Adipocyte (in vitro differentiated cells): ENCODE measurements around the gene NEU1.

Source experiments
- DNase-seq: peaks from one replicate; pipeline ENCODE4 v3.0.0-alpha.2; 2015; ENCODE audit warnings: low read depth
- H3K27me3 ChIP-seq: replicated peaks from 2 replicates; pipeline ENCODE4 v1.7.0; 2013; ENCODE audit warnings: mild to moderate bottlenecking, low read length, moderate library complexity; ENCODE audit not compliant: control insufficient read depth, insufficient read depth
- H3K36me3 ChIP-seq: 2 replicates; pipeline ENCODE4 v1.7.0; 2013; ENCODE audit warnings: low read length, mild to moderate bottlenecking, moderate library complexity; ENCODE audit not compliant: control insufficient read depth, insufficient read depth, severe bottlenecking
- H3K4me1 ChIP-seq: 2 replicates; pipeline ENCODE4 v1.7.0; 2013; ENCODE audit warnings: mild to moderate bottlenecking, low read length, moderate library complexity; ENCODE audit not compliant: control insufficient read depth, insufficient read depth
- H3K4me3 ChIP-seq: 2 replicates; pipeline ENCODE4 v1.7.0; 2013; ENCODE audit warnings: mild to moderate bottlenecking, low read length, moderate library complexity
- H3K9ac ChIP-seq: 2 replicates; pipeline ENCODE4 v1.7.0; 2013; ENCODE audit warnings: mild to moderate bottlenecking, low read length, moderate library complexity
- H3K9me3 ChIP-seq: 2 replicates; pipeline ENCODE4 v1.7.0; 2013; ENCODE audit warnings: mild to moderate bottlenecking, low read length, moderate library complexity; ENCODE audit not compliant: control insufficient read depth

The NEU1 gene

DNA sequence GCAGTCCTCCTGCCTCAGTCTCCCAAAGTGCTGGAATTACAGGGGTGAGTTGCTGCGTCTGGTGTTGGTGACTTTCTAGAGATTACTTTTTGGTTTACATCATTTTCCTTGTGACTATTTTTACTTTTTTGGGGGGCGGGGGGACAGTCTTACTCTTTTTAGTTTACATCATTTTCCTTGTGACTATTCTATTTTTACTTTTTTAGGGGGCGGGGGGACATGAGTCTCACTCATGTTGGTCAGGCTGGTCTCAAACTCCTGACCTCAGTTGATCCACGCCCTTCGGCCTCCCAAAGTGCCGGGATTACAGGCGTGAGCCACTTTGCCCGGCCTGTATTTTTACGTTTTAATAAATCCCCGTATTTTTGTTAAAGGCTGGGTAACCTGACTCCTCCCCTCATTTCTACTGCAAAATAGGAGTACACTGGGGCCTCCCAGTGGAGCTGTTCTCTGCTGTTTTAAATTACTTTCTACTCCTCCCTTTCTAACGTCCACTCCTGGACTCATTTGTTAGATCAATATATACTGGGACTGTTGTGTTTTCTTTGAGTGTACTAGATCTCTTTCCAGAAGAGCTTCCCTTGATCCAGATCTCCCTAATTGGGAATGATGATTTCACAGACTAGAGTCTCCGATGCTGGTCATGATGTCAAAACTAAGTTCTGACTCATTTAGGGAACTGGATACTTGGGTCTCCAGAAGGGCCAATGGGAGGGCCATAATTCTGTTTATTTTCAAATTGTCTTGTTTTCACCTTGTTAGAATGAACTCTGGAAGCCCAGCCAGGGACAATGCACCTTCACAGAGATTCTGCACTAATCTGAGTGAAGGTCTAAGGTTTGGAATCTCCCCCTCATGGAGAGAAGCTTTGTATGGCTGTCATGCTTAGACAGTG, 25.9 kb downstream of the NEU1 start:
- Histone ChIP-seq H3K27me3 (no peaks in the 10 kb centered on the region), H3K4me3 (peak overlapping the region; percentile 95), H3K9ac (peak overlapping the region; percentile 99), H3K9me3 (no peaks in the 10 kb centered on the region), H3K4me1 (peaks cover 30% of the 10 kb centered on the region), H3K36me3 (peaks cover 54% of the 10 kb centered on the region)
- DNase-seq: peak; percentile 76

DNA sequence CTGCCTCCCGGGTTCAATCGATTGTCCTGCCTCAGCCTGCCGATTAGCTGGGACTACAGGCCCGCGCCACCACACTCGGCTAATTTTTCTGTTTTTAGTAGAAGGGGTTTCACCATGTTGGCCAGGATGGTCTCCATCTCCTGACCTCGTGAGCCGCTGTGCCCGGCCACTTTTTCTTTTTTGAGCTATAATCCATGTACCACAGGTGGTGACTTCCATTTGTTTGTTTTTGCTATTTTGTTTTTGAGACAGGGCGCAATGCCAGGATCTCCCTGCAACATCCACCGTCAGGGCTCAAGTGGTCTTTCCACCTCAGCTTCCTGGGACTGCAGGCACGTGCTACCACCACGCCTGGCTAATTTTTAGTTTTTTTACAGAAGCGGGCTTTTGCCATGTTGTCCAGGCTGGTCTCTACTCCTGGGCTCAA, 26.6 kb downstream of the NEU1 start:
- Histone ChIP-seq H3K27me3 (no peaks in the 10 kb centered on the region), H3K4me1 (peaks cover 36% of the 10 kb centered on the region), H3K9ac (peak overlapping the region; percentile 99), H3K36me3 (peaks cover 51% of the 10 kb centered on the region), H3K4me3 (peak overlapping the region; percentile 95), H3K9me3 (no peaks in the 10 kb centered on the region)
- no peak for DNase-seq

DNA sequence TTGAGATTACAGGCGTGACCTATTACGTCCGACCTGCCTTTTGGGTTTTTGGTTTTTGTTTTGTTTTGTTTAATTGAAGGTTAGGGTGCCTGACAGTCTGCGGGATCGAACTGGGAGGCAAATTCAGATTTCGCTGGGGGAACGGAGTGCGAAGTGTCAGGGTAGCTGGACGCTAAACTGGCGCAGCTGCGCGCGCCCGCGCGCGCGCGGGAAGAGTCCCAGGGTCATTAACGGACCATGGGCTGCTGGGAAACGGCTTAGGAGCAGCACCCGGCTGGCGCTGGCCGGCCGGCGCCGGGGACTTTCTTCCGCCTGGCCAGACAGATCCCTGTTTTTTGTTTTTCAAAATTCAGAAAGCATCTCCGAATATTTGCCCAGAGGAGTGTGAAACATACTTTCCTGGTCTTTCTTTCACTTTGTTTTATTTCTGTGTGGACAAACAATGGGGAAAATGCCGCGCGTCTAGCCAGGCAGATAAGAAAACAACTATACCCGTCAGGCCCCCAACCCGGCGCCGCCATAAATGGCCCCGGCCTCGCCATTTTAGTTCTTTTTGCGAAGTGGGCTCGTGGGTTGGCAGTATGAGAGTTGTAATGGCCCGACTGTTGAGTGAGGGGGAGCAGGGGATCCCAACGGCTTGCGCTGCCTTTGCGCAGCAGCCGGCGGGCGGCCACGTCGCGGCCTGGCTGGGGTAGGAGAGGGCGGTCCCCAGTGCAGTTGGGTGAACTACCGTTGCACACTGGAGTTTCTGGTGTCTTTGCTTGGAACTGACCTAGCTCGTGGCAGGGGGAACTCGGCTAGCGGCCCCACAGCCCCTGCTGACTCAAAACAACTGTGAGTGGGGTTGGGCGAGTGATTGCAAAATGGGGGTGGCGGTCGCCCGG, 28.0 kb downstream of the NEU1 start:
- peak overlapping the region; percentile 99 for H3K9ac ChIP-seq
- peak overlapping the region; percentile 95 for H3K4me3 ChIP-seq
- DNase-seq: peak; percentile 92
- H3K9me3 ChIP-seq: no peaks in the 10 kb centered on the region
- H3K36me3 ChIP-seq: peaks cover 37% of the 10 kb centered on the region
- no peaks in the 10 kb centered on the region for H3K27me3 ChIP-seq
- H3K4me1 ChIP-seq: peaks cover 40% of the 10 kb centered on the region

DNA sequence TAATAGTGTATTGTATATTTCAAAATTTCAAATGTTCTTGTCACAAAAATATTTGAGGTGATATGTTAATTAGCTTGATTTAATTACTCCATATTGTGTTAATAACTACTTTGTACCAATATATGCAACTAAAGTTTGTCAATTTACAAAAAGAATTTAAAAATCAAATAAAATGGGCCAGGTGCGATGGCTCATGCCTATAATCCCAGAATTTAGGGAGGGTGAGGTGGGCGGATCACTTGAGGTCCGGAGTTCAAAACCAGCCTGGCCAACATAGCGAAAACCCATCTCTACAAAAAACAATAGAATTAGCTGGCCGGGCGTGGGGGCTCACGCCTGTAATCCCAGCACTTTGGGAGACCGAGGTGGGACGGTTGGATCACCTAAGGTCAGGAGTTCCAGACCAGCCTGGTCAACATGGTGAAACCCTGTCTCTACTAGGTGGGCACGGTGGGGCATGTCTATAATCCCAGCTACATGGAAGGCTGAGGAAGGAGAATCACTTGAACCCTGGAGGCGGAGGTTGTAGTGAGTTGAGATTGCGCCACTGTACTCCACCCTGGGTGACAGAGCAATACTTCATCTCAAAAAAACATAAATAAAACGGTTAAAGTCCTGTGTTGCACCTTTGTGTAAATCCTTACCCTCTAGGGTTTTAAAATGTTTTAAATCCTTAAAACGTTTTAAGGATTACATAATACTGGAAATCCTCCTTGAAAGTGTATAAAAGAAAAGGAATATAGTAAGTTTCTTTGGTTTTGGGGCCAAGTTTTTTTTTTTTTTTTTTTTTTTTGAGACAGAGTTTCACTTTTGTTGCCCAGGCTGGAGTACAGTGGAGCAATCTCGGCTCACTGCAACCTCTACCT, 31.0 kb downstream of the NEU1 start:
- Histone ChIP-seq H3K27me3 (no peaks in the 10 kb centered on the region), H3K36me3 (peaks cover 6% of the 10 kb centered on the region), H3K9ac (peak overlapping the region; percentile 87), H3K4me1 (peaks cover 23% of the 10 kb centered on the region), H3K9me3 (no peaks in the 10 kb centered on the region), H3K4me3 (peak overlapping the region; percentile 84)
- DNase-seq: no peak

DNA sequence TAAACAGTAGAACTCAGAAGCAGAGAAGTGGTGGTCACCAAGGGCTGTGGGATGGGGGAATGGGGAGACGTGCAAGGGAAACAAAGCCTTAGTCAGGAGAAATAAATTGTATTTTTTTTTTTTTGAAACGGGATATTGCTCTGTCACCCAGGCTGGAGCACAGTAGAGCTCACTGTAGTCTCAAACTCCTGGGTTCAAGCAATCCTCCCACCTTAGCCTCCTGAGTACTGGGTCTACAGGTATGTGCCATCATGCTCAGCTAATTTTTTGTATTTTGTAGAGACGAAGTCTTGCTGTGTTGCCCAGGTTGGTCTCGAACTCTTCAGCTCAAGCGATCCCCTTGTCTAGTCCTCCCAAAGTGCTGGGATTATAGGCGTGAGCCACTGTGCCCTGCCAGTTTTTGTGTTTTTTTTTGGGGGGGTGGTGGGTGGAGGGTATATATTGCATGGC, 31.7 kb downstream of the NEU1 start:
- H3K4me1 ChIP-seq: peaks cover 20% of the 10 kb centered on the region
- H3K27me3 ChIP-seq: no peaks in the 10 kb centered on the region
- no peak for DNase-seq
- H3K36me3 ChIP-seq: no peaks in the 10 kb centered on the region
- peak overlapping the region; percentile 84 for H3K4me3 ChIP-seq
- H3K9me3 ChIP-seq: no peaks in the 10 kb centered on the region
- H3K9ac ChIP-seq: peak overlapping the region; percentile 87

DNA sequence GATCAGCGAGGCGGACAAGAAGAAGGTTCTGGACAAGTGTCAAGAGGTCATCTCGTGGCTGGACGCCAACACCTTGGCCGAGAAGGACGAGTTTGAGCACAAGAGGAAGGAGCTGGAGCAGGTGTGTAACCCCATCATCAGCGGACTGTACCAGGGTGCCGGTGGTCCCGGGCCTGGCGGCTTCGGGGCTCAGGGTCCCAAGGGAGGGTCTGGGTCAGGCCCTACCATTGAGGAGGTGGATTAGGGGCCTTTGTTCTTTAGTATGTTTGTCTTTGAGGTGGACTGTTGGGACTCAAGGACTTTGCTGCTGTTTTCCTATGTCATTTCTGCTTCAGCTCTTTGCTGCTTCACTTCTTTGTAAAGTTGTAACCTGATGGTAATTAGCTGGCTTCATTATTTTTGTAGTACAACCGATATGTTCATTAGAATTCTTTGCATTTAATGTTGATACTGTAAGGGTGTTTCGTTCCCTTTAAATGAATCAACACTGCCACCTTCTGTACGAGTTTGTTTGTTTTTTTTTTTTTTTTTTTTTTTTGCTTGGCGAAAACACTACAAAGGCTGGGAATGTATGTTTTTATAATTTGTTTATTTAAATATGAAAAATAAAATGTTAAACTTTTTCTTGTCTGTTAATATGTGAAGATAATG, 32.9 kb downstream of the NEU1 start:
- H3K36me3 ChIP-seq: no peaks in the 10 kb centered on the region
- peak overlapping the region; percentile 87 for H3K9ac ChIP-seq
- no peaks in the 10 kb centered on the region for H3K9me3 ChIP-seq
- H3K4me3 ChIP-seq: peak overlapping the region; percentile 84
- peak; percentile 85 for DNase-seq
- no peaks in the 10 kb centered on the region for H3K27me3 ChIP-seq
- H3K4me1 ChIP-seq: peaks cover 19% of the 10 kb centered on the region

DNA sequence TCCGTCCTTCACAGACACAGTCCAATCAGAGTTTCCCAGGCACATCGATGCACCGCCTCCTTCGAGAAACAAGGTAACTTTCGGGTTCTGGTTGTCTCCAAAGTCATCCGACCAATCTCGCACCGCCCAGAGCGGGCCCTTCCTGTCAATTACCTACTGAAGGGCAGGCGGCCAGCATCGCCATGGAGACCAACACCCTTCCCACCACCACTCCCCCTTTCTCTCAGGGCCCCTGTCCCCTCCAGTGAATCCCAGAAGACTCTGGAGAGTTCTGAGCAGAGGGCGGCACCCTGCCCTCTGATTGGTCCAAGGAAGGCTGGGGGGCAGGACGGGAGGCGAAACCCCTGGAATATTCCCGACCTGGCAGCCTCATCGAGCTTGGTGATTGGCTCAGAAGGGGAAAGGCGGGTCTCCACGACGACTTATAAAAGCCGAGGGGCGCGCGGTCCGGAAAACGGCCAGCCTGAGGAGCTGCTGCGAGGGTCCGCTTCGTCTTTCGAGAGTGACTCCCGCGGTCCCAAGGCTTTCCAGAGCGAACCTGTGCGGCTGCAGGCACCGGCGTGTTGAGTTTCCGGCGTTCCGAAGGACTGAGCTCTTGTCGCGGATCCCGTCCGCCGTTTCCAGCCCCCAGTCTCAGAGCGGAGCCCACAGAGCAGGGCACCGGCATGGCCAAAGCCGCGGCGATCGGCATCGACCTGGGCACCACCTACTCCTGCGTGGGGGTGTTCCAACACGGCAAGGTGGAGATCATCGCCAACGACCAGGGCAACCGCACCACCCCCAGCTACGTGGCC, 35.1 kb downstream of the NEU1 start, which contains the start of gene HSPA1B:
HSPA1B (plus strand) TSS at position 453 of the 794 bp plus-strand sequence; CDS start at position 666, 213 bp downstream.
- Histone ChIP-seq H3K4me1 (peaks cover 25% of the 10 kb centered on the region), H3K27me3 (no peaks in the 10 kb centered on the region), H3K9ac (peak within 1 kb of the TSS; percentile 93), H3K4me3 (peak within 1 kb of the TSS; percentile 91), H3K36me3 (no peaks in the 10 kb centered on the region), H3K9me3 (no peaks in the 10 kb centered on the region)
- peak; percentile 99 for DNase-seq

DNA sequence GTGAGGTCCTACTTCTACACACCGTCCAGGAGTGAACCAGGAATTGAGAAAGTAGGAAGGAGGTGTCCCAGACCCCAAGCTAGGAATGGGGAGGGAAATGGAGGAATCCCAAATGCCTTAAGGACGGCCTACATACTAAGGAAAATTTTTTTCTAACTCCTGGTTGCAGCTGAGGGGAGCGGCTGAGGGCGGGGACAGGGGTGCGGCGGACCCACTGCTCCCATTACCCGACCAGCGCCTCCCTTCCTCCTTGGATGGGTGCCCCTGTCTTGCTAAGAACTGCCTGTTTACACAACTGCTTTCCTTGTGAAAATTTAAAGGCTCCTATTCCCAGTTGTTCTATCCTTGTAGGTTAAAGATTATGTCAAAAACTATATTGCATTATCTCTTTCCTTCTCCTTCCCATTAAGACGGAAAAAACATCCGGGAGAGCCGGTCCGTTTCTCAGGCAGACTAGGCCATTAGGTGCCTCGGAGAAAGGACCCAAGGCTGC, 35.8 kb downstream of the NEU1 start:
- H3K36me3 ChIP-seq: no peaks in the 10 kb centered on the region
- H3K4me1 ChIP-seq: peaks cover 29% of the 10 kb centered on the region
- H3K27me3 ChIP-seq: no peaks in the 10 kb centered on the region
- H3K9me3 ChIP-seq: no peaks in the 10 kb centered on the region
- H3K4me3 ChIP-seq: peak overlapping the region; percentile 91
- DNase-seq: peak; percentile 85
- peak overlapping the region; percentile 93 for H3K9ac ChIP-seq

DNA sequence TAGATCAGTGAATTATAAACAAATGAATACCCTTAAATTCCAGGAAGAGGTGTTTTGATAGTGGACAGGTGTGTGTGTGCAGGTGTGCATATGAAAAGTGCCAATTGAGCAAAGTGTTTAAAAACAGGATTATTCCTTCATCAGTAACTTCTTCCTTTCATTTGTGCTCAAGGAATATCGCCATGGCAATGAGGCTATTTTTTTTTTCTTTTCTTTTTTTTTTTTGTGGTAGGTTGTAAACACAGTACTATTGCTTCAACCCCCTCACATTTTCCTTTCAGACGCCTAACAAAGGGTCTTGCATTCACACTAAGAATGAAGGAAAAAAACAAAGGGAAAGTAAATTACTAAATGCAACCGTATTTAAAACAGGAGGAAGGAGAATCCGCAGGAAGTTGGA, 37.1 kb downstream of the NEU1 start:
- no peak overlapping the region for H3K4me3 ChIP-seq
- H3K27me3 ChIP-seq: no peaks in the 10 kb centered on the region
- peaks cover 26% of the 10 kb centered on the region for H3K4me1 ChIP-seq
- H3K36me3 ChIP-seq: no peaks in the 10 kb centered on the region
- H3K9ac ChIP-seq: no peak overlapping the region
- H3K9me3 ChIP-seq: no peaks in the 10 kb centered on the region
- DNase-seq: no peak
